Measurements from ENCODE around the gene NAT14. TPM values are rescaled to one million over a fixed set of nuclear protein-coding genes. Genes with fewer than 3 reads are reported as not detected.

Gene NAT14
- polyA plus RNA-seq, 1 donor from 2014 or later, result 129 TPM

DNA sequence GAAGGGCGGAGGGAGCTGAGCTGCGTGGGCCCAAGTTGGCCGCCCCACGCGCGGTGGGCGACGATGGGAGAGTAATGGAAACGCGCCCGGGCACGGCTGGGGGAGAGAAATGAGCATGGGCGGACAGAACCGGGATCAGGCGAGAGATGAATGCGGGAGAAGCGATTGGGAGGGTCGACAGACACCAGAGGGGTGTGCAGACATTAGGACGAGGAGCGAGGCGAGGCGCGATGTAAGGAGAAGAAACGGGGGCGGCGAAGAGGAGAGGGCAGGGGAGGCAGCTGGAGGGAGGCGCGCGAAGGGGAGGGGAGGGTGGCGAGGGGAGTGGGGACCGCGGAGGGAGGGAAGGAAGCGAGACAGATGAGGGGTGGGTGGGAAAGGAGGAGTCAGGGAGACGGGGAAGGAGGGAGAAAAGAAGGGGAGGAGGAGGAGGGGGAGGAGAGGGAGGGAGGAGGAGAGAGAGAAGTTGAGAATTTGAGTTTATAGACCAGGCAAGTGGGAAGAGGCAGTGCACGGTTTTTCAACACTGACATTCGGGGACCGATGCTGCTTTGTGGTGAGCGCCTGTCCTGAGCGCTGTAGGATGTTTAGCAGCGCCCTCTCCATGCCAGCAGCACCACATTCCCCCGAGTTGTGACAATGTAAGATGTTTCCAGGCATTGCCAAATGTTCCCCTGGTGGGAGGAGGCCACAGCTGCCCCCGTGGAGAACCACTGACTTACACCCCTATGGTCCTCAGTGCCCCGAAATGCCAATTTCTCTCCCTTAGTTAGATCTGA, 41.8 kb upstream of the NAT14 start, which contains the start of gene SHISA7:
Gene SHISA7 (minus strand): TSS at position 256 of the 779 bp plus-strand sequence. CDS start 437 bp downstream, outside the sequence.
- Histone ChIP-seq H3K9ac (ENCODE audit: low read length) (peak within 1 kb of the TSS; percentile 55), H4K20me1 (ENCODE audit: insufficient read depth) (peaks cover 6% of the 10 kb centered on the region), H3F3A (ENCODE audit: insufficient read depth, low read length, poor library complexity, severe bottlenecking) (no peaks in the 10 kb centered on the region), H3K9me2 (ENCODE audit: insufficient read depth, low read length) (no peaks in the 10 kb centered on the region), H3K27ac (ENCODE audit: low read length) (no peak within 1 kb of the TSS), H3K9me3 (ENCODE audit: low read length) (no peaks in the 10 kb centered on the region), H3K79me2 (replicated peaks; ENCODE audit: insufficient read depth, low read length) (no peaks in the 10 kb centered on the region), H2AFZ (ENCODE audit: low read depth, low read length) (no peak within 1 kb of the TSS), H3K36me3 (ENCODE audit: insufficient read depth, low read length) (no peaks in the 10 kb centered on the region), H3K27me3 (ENCODE audit: insufficient read depth, low read depth, low read length) (peaks cover 67% of the 10 kb centered on the region), H3K4me2 (ENCODE audit: low read length) (peak within 1 kb of the TSS; percentile 39), H3K4me3 (ENCODE audit: low read length) (peak within 1 kb of the TSS; percentile 60)
- TF ChIP-seq, protein P1, sequence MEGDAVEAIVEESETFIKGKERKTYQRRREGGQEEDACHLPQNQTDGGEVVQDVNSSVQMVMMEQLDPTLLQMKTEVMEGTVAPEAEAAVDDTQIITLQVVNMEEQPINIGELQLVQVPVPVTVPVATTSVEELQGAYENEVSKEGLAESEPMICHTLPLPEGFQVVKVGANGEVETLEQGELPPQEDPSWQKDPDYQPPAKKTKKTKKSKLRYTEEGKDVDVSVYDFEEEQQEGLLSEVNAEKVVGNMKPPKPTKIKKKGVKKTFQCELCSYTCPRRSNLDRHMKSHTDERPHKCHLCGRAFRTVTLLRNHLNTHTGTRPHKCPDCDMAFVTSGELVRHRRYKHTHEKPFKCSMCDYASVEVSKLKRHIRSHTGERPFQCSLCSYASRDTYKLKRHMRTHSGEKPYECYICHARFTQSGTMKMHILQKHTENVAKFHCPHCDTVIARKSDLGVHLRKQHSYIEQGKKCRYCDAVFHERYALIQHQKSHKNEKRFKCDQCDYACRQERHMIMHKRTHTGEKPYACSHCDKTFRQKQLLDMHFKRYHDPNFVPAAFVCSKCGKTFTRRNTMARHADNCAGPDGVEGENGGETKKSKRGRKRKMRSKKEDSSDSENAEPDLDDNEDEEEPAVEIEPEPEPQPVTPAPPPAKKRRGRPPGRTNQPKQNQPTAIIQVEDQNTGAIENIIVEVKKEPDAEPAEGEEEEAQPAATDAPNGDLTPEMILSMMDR (IDR thresholded peaks at IDR 0.05; ENCODE audit: poor library complexity, severe bottlenecking), result peak; percentile 18
- no peak for TF ChIP-seq SMC3 (conservative IDR thresholded peaks at IDR 0.05; ENCODE audit: poor library complexity)

DNA sequence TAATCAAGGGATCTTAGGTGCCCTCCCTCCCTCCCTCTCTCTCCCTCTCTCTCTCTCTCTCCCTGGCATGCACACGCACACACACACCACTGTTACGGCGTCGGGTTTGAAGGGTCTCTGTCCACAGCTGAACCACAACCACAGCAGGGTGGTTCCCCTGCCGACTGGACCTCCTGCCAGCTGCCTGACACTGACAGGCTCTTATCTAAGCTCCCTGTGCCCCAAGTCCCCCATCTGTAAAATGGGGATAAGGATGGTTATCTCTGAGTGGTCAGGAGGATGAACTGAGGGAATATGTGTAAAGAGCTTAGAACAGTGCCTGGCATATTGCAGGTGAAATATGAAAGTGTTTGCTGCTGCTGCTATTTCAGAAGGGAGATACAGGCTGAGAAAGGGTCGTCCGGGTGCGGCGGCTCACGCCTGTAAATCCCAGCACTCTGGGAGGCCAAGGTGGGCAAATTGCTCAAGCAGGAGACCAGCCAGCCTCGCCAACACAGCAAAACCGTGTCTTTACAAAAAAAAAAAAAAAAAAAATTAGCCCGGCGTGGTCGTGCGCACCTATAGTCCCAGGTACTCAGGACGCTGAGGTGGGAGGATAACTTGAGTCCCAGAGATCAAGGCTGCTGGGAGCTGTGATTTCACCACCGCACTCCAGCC, 41.0 kb upstream of the NAT14 start:
- no peaks in the 10 kb centered on the region for H3F3A ChIP-seq (ENCODE audit: insufficient read depth, low read length, poor library complexity, severe bottlenecking)
- no peak overlapping the region for H3K27ac ChIP-seq (ENCODE audit: low read length)
- no peaks in the 10 kb centered on the region for H3K36me3 ChIP-seq (ENCODE audit: insufficient read depth, low read length)
- H3K9me2 ChIP-seq (ENCODE audit: insufficient read depth, low read length), result no peaks in the 10 kb centered on the region
- H3K9ac ChIP-seq (ENCODE audit: low read length), result peak overlapping the region; percentile 55
- peaks cover 6% of the 10 kb centered on the region for H4K20me1 ChIP-seq (ENCODE audit: insufficient read depth)
- H3K79me2 ChIP-seq (replicated peaks; ENCODE audit: insufficient read depth, low read length), result no peaks in the 10 kb centered on the region
- H3K9me3 ChIP-seq (ENCODE audit: low read length), result no peaks in the 10 kb centered on the region
- TF ChIP-seq RAD21 (conservative IDR thresholded peaks at IDR 0.05), result no peak
- TF ChIP-seq, protein P1 (IDR thresholded peaks at IDR 0.05; ENCODE audit: poor library complexity, severe bottlenecking), result no peak
- no peak for TF ChIP-seq TAF1 (IDR thresholded peaks at IDR 0.05; ENCODE audit: low read depth)
- no peak for TF ChIP-seq REST (IDR thresholded peaks at IDR 0.05; ENCODE audit: borderline replicate concordance)
- TF ChIP-seq SMC3 (conservative IDR thresholded peaks at IDR 0.05; ENCODE audit: poor library complexity), result no peak
- peak overlapping the region; percentile 60 for H3K4me3 ChIP-seq (ENCODE audit: low read length)
- H2AFZ ChIP-seq (ENCODE audit: low read depth, low read length), result no peak overlapping the region
- peaks cover 60% of the 10 kb centered on the region for H3K27me3 ChIP-seq (ENCODE audit: insufficient read depth, low read depth, low read length)
- no peak overlapping the region for H3K4me2 ChIP-seq (ENCODE audit: low read length)

Measured in neural cell (in vitro differentiated cells).